ENCODE results near the gene ADAM10. TPM values are rescaled to one million over a fixed set of nuclear protein-coding genes. Genes with fewer than 3 reads are reported as not detected.
"Not testable (repeated sequence)": the region's sequence is repeated elsewhere in the genome, so short reads cannot be mapped to it uniquely, and the experiment has no call there.

Gene ADAM10
- total and polyA plus RNA-seq, 2 of the 4 experiments (the other 2 are of a cell fraction) = 110 to 185 TPM

DNA sequence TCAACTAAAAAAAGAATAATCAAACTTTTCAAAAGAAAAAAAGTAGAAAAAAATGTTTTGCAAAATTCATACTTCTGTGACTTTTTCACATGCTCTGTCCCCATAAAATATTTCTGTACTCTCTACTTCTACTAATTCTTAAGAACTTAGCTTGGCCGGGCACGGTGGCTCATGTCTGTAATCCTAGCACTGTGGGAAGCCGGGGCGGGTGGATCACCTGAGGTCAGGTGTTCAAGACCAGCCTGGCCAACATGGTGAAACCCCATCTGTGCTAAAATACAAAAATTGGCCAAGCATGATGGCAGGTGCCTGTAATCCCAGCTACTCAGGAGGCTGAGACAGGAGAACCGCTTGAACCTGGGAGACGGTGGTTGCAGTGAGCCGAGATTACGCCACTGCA lies 145.6 kb downstream of the ADAM10 start:
- WGBS, 2 experiments (ENCODE audit: extremely low coverage in 2 of 2, insufficient read length in 1 of 2) = 100% methylated on average over 2 of the region's 8 CpGs; no CpG with 5 or more reads in 1 of the 2 experiments
- H3K4me1 ChIP-seq (ENCODE audit: control insufficient read depth, insufficient read depth, low read length); H4K8ac ChIP-seq (ENCODE audit: low read depth in 2 of 2, low read length in 2 of 2); H4K5ac ChIP-seq (ENCODE audit: low read depth, low read length); H3K23ac ChIP-seq (ENCODE audit: low read depth, low read length); H3K27ac ChIP-seq (ENCODE audit: insufficient read depth, low read length); H3K27me3 ChIP-seq (ENCODE audit: control insufficient read depth, insufficient read depth, low read length); H3K4ac ChIP-seq (ENCODE audit: low read depth, low read length); H2AK9ac ChIP-seq (replicated peaks; ENCODE audit: low read depth, low read length, poor library complexity); H3K9me3 ChIP-seq (ENCODE audit: control insufficient read depth, insufficient read depth, low read length); intact Hi-C loops (cut with micrococcal nuclease); H3K9me1 ChIP-seq (ENCODE audit: insufficient read depth, low read length); H2AFZ ChIP-seq (replicated peaks; ENCODE audit: low read length, poor library complexity); POLR2A ChIA-PET (ENCODE audit: unreplicated experiment); ATAC-seq (ENCODE audit: low read depth); dilution Hi-C loops (cut with HindIII; ENCODE audit: low sequenced_read_pairs, unreplicated experiment); H4K20me1 ChIP-seq (ENCODE audit: insufficient read depth, low read length); H2BK20ac ChIP-seq (ENCODE audit: low read depth, low read length); H3K4me3 ChIP-seq (ENCODE audit: insufficient read depth, low read depth, low read length); DNase-seq; H2BK5ac ChIP-seq (ENCODE audit: low read depth, low read length, poor library complexity, severe bottlenecking); H2AK5ac ChIP-seq (ENCODE audit: low read depth, low read length); BruUV-seq (replicated peaks); H3K4me2 ChIP-seq (ENCODE audit: low read depth, low read length); H3K36me3 ChIP-seq (ENCODE audit: control insufficient read depth, insufficient read depth, low read length); H3K56ac ChIP-seq (ENCODE audit: extremely low read depth, insufficient read depth, low read length); H3K9ac ChIP-seq (ENCODE audit: low read depth, low read length); CTCF ChIA-PET; H3K14ac ChIP-seq (replicated peaks; ENCODE audit: low read depth, low read length); H2BK120ac ChIP-seq (ENCODE audit: low read depth, low read length); H3K18ac ChIP-seq (ENCODE audit: low read depth, low read length); H2BK15ac ChIP-seq (ENCODE audit: low read depth, low read length); in situ Hi-C loops (cut with MboI; ENCODE audit: low sequenced_read_pairs); H4K91ac ChIP-seq (ENCODE audit: insufficient read depth, low read depth, low read length): not testable (repeated sequence)
- H3K79me1 ChIP-seq (ENCODE audit: low read depth in 1 of 2, low read length in 2 of 2) = peaks cover 21 to 40% of the 10 kb centered on the region in 2 experiments
